ENCODE measurements around the gene IQCK.

The IQCK gene

DNA sequence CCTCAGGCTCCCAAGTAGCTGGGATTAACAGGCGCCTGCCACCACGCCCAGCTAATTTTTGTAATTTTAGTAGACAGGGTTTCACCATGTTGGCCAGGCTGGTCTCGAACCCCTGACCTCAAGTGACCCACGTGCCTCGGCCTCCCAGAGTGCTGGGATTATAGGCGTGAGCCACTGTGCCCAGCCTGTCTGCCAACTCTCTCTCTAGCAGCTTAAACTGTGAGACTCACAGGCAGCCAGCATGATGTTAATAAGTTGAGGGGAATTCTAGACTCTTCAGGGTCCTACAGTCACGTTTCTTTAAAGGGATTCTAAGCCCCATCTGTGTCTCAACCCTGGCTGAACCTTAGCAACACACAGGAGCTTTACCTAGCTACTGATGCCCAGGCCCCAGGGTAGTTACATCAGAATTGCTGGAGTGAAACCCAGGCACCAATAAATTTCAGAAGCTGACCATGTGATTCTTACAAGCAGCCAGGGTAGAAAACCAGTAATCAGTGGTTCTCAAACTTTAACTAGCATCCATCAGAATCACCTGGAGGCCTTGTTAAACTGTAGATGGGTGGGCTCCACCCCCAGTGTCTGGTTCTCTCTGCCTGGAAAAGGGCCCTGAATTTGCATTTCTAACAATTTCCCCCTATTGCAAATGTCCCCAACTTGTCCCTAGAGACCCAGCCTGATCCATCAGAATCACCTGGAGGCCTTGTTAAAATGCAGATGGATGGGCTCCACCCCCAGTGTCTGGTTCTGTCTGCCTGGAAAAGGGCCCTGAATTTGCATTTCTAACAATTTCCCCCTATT, 135.9 kb downstream of the IQCK start:
- ChIA-PET CTCF (no interaction called here), POLR2A (no interaction called here)
- DNase-seq (ENCODE audit: extremely low spot score): no peak
- TF ChIP-seq ARNT (IDR thresholded peaks at IDR 0.05) (no peak), BHLHE40 (IDR thresholded peaks at IDR 0.05; ENCODE audit: borderline replicate concordance) (no peak), NFRKB (IDR thresholded peaks at IDR 0.05) (no peak)

DNA sequence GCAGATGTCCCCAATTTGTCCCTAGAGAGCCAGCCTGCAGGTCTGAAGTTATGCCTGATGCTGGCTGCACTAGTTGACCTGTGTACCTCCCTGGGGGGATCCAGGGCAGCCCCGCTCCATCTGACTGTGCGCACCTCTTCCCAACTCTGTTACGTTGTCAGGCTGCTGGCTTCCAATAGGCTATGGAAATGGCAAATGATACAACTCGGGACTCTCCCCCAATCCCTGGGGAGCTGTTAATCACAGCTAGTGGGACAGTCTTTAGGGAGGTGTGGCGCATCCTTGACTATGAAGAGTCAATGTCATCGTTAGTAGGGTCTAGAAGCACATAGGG, 136.4 kb downstream of the IQCK start:
- DNase-seq (ENCODE audit: extremely low spot score): no peak
- CTCF ChIA-PET: no interaction called here
- TF ChIP-seq TARDBP (IDR thresholded peaks at IDR 0.05) (no peak), SP1 (IDR thresholded peaks at IDR 0.05) (no peak)
- POLR2A ChIA-PET: no interaction called here

DNA sequence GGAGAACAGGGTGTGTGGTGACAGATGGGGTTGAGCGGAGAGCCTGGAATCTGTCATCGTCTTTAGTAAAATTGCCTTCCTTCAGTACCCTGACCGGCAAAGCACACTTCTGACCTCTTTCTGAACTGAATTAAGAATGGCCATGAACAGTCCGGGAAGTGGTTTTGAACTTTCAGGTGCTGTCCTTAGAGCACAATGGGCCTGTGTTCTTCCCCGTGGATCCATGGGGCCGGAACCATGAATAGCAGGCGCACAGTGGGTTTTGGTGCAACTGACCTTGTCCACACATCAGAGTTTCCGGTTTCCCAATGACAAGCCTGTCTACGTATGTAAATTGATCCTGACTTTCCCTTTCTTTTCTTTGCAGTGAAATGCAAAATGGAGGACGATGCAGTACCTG, 138.0 kb downstream of the IQCK start:
- CTCF ChIA-PET: no interaction called here
- no peak for TF ChIP-seq FOXM1 (IDR thresholded peaks at IDR 0.05; ENCODE audit: borderline replicate concordance)
- TF ChIP-seq ARNT (IDR thresholded peaks at IDR 0.05): no peak
- TF ChIP-seq ELF4 (IDR thresholded peaks at IDR 0.05): no peak
- TF ChIP-seq FOXK2 (IDR thresholded peaks at IDR 0.05): no peak
- TF ChIP-seq, protein P1, sequence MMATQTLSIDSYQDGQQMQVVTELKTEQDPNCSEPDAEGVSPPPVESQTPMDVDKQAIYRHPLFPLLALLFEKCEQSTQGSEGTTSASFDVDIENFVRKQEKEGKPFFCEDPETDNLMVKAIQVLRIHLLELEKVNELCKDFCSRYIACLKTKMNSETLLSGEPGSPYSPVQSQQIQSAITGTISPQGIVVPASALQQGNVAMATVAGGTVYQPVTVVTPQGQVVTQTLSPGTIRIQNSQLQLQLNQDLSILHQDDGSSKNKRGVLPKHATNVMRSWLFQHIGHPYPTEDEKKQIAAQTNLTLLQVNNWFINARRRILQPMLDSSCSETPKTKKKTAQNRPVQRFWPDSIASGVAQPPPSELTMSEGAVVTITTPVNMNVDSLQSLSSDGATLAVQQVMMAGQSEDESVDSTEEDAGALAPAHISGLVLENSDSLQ (IDR thresholded peaks at IDR 0.05): no peak
- TF ChIP-seq L3MBTL2 (conservative IDR thresholded peaks at IDR 0.05): no peak
- no peak for TF ChIP-seq SP1 (IDR thresholded peaks at IDR 0.05)
- TF ChIP-seq LEF1 (IDR thresholded peaks at IDR 0.05; ENCODE audit: borderline replicate concordance): no peak
- no peak for TF ChIP-seq HDGF (IDR thresholded peaks at IDR 0.05; ENCODE audit: borderline replicate concordance)
- POLR2A ChIA-PET: no interaction called here
- no peak for DNase-seq (ENCODE audit: extremely low spot score)

DNA sequence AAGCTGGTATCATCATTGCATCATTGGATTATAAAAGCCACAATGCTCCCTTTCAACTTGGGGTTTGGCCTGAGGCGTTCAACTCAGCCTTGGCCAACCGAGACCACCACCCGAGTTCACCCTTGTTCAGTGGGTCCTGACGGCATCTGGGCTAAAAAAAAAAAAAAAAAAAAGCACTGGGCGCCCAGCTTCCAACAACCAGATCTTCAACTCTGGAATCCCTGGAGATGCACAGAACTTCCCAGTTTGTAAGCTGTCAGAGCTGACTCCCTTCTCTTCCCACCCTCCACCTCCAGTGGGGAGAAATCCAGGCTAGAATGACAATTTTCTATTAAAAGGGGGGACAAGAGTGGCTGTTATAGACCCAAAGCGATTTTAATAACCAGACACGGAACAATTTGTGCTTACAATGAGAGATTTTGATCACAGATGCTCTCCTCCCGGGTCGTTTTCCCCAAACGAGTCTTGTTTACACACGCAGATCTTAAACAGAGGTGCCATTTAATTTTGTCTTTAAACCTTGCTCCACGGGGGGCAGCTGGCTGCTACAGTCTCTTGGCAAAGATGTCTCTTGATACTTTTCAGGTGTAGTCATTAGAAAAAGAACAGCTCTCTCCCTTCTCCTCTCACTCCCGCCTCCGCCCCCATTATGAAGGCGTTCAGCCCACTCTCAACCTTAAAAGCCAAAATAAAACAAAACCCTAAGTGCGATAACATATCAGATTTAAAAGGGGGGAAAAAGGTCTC, 139.7 kb downstream of the IQCK start:
- TF ChIP-seq, protein P1 (IDR thresholded peaks at IDR 0.05): no peak
- no peak for TF ChIP-seq ELF4 (IDR thresholded peaks at IDR 0.05)
- no peak for TF ChIP-seq ZNF384 (IDR thresholded peaks at IDR 0.05)
- no peak for TF ChIP-seq NFRKB (IDR thresholded peaks at IDR 0.05)
- no peak for TF ChIP-seq ARNT (IDR thresholded peaks at IDR 0.05)
- TF ChIP-seq SUZ12 (IDR thresholded peaks at IDR 0.05): no peak
- TF ChIP-seq BHLHE40 (IDR thresholded peaks at IDR 0.05; ENCODE audit: borderline replicate concordance): no peak
- TF ChIP-seq L3MBTL2 (conservative IDR thresholded peaks at IDR 0.05): no peak
- no peak for TF ChIP-seq CTBP1 (IDR thresholded peaks at IDR 0.05; ENCODE audit: borderline replicate concordance)
- ChIA-PET POLR2A (no interaction called here), CTCF (no interaction called here)
- no peak for DNase-seq (ENCODE audit: extremely low spot score)

DNA sequence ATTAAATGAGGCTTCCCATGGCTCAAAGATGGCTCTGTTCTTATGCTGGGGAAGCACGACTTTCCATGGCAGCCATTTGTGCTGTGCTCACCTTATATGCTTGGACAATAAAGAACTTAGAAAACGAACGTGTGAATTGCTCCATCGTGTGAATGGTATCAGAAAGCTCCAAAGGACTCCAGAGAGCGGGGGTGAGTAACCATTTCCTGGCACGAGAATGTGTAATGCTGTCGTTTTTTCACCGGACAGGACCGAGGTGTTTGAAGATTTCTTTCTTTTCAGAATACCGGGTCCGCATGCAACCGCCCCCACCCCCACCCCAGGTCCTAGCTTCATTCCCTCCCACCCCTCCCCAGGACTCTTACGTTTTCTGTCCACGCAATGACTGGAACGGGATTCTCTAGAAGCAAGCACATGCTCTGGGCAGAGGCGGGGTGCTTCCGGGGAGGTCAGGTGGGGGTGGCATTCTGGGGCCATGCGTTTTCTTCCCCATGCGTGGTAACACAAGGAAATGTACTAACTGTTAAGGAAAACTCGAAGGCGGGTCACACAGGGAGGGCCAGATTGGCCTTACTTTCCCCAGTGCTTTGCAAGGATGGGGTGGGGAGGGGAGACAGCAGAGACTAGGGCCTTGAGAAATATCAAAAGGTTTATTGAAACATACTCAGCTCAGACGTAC, 140.4 kb downstream of the IQCK start:
- no peak for DNase-seq (ENCODE audit: extremely low spot score)
- POLR2A ChIA-PET: no interaction called here
- no peak for TF ChIP-seq SP1 (IDR thresholded peaks at IDR 0.05)
- no peak for TF ChIP-seq FOXK2 (IDR thresholded peaks at IDR 0.05)
- TF ChIP-seq, protein P1 (IDR thresholded peaks at IDR 0.05): no peak
- TF ChIP-seq HDGF (IDR thresholded peaks at IDR 0.05; ENCODE audit: borderline replicate concordance): no peak
- no peak for TF ChIP-seq CTBP1 (IDR thresholded peaks at IDR 0.05; ENCODE audit: borderline replicate concordance)
- TF ChIP-seq ZNF384 (IDR thresholded peaks at IDR 0.05): no peak
- TF ChIP-seq SUZ12 (IDR thresholded peaks at IDR 0.05): no peak
- no peak for TF ChIP-seq LEF1 (IDR thresholded peaks at IDR 0.05; ENCODE audit: borderline replicate concordance)
- TF ChIP-seq NFRKB (IDR thresholded peaks at IDR 0.05): no peak
- TF ChIP-seq FOXM1 (IDR thresholded peaks at IDR 0.05; ENCODE audit: borderline replicate concordance): no peak
- no peak for TF ChIP-seq ARNT (IDR thresholded peaks at IDR 0.05)
- no peak for TF ChIP-seq TARDBP (IDR thresholded peaks at IDR 0.05)
- no peak for TF ChIP-seq BHLHE40 (IDR thresholded peaks at IDR 0.05; ENCODE audit: borderline replicate concordance)
- no peak for TF ChIP-seq L3MBTL2 (conservative IDR thresholded peaks at IDR 0.05)
- TF ChIP-seq FOXA1 (IDR thresholded peaks at IDR 0.05): no peak
- CTCF ChIA-PET: no interaction called here

DNA sequence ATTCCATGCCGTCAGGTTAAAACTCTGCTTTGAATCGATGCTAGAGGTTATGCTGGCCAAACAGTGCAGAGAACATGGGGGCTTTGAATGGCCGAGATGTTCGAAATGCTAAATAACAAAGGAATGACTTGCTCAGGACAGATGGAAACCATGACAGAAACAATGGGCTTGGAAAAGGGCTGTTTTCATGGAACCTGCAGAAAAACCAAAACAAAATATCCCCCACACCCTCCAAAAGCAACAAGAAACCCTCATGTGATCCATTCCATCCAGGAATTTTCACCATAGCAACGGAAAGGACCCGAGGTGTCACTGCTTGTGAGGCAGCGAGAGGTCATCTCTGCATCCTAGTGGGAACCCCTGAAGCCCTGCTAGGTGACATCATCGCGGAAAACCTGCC, 141.1 kb downstream of the IQCK start:
- CTCF ChIA-PET: no interaction called here
- DNase-seq (ENCODE audit: extremely low spot score): no peak
- POLR2A ChIA-PET: no interaction called here
- TF ChIP-seq TARDBP (IDR thresholded peaks at IDR 0.05): no peak
- no peak for TF ChIP-seq HDGF (IDR thresholded peaks at IDR 0.05; ENCODE audit: borderline replicate concordance)
- TF ChIP-seq, protein P1 (IDR thresholded peaks at IDR 0.05): no peak
- TF ChIP-seq ARNT (IDR thresholded peaks at IDR 0.05): no peak
- TF ChIP-seq CTBP1 (IDR thresholded peaks at IDR 0.05; ENCODE audit: borderline replicate concordance): no peak
- TF ChIP-seq FOXA1 (IDR thresholded peaks at IDR 0.05): no peak
- TF ChIP-seq BHLHE40 (IDR thresholded peaks at IDR 0.05; ENCODE audit: borderline replicate concordance): no peak
- TF ChIP-seq SUZ12 (IDR thresholded peaks at IDR 0.05): no peak
- no peak for TF ChIP-seq LEF1 (IDR thresholded peaks at IDR 0.05; ENCODE audit: borderline replicate concordance)
- no peak for TF ChIP-seq L3MBTL2 (conservative IDR thresholded peaks at IDR 0.05)
- TF ChIP-seq SP1 (IDR thresholded peaks at IDR 0.05): no peak
- no peak for TF ChIP-seq NFRKB (IDR thresholded peaks at IDR 0.05)
- no peak for TF ChIP-seq ZNF384 (IDR thresholded peaks at IDR 0.05)
- no peak for TF ChIP-seq FOXK2 (IDR thresholded peaks at IDR 0.05)
- no peak for TF ChIP-seq ELF4 (IDR thresholded peaks at IDR 0.05)
- no peak for TF ChIP-seq FOXM1 (IDR thresholded peaks at IDR 0.05; ENCODE audit: borderline replicate concordance)
